Panc1 (cell line): ENCODE measurements around the gene LGR5. TPM values are rescaled to one million over a fixed set of nuclear protein-coding genes. Genes with fewer than 3 reads are reported as not detected.

Source experiments
- ATAC-seq: fragments of 200-7000 bp; cut with Tn5 transposase; 2 replicates; pipeline ENCODE4 v1.9.1; 2020; ENCODE audit warnings: mild to moderate bottlenecking, moderate library complexity
- BruUV-seq: library from RNA; stranded (reverse); fragments of 400-500 nt; replicated peaks from 2 replicates; lab custom pipeline; 2021; lab: Mats Ljungman, UMichigan
- CTCF ChIA-PET: fragments of 300-600 bp; sonication (Branson Sonifier 250); formaldehyde crosslinking; loops from one replicate; lab custom pipeline; 2022; ENCODE audit warnings: antibody characterized with exemption; lab: Charles Lee
- POLR2A ChIA-PET: fragments of 300-600 bp; sonication (Branson Sonifier 250); formaldehyde crosslinking; loops from one replicate; lab custom pipeline; 2022; ENCODE audit warnings: antibody characterized with exemption; lab: Charles Lee
- DNase-seq: peaks from one replicate; pipeline ENCODE4 v3.0.0-alpha.2; 2010; ENCODE audit warnings: low read depth, low spot score
- H3K27ac ChIP-seq: 2 replicates; pipeline ENCODE4 v1.5.1; 2011; ENCODE audit warnings: mild to moderate bottlenecking, low read length, inconsistent platforms
- H3K27me3 ChIP-seq: fragments of 200-500 bp; sonication (Bioruptor generic); 2 replicates; pipeline ENCODE4 v1.6.0; 2014; ENCODE audit warnings: low read length, inconsistent platforms; ENCODE audit not compliant: control insufficient read depth, insufficient read depth
- H3K36me3 ChIP-seq: fragments of 200-500 bp; sonication (Bioruptor generic); 2 replicates; pipeline ENCODE4 v1.5.1; 2014; ENCODE audit warnings: inconsistent platforms, mild to moderate bottlenecking, low read length, moderate library complexity; ENCODE audit not compliant: control insufficient read depth, insufficient read depth
- H3K4me1 ChIP-seq: 2 replicates; pipeline ENCODE4 v1.5.1; 2011; ENCODE audit warnings: inconsistent platforms, mild to moderate bottlenecking, low read length, moderate library complexity; ENCODE audit not compliant: control insufficient read depth, insufficient read depth
- H3K4me3 ChIP-seq, 2 experiments: 2 replicates each; pipeline ENCODE4 v1.5.1; 2011 to 2012; ENCODE audit warnings: low read depth in 2 of 2, low read length in 2 of 2, mild to moderate bottlenecking in 2 of 2, inconsistent platforms in 1 of 2, moderate library complexity in 1 of 2
- H3K9me3 ChIP-seq: fragments of 200-500 bp; sonication (Bioruptor generic); 2 replicates; pipeline ENCODE4 v1.5.1; 2014; ENCODE audit warnings: low read depth, mild to moderate bottlenecking, inconsistent platforms, low read length, moderate library complexity; ENCODE audit not compliant: control insufficient read depth, insufficient read depth
- POLR2AphosphoS5 ChIP-seq: IDR thresholded peaks from 2 replicates; pipeline ENCODE4 v1.6.1; 2012; ENCODE audit warnings: mild to moderate bottlenecking, low read depth, low read length, moderate library complexity
- REST ChIP-seq, 2 experiments: IDR thresholded peaks; 2 replicates each; pipeline ENCODE4 v1.6.1; 2011 to 2012; ENCODE audit warnings: low read depth in 2 of 2, control low read depth in 1 of 2, low read length in 1 of 2, mild to moderate bottlenecking in 1 of 2, moderate library complexity in 1 of 2; ENCODE audit not compliant: insufficient read depth in 1 of 2
- SIN3A ChIP-seq: IDR thresholded peaks from 2 replicates; pipeline ENCODE4 v1.6.1; 2012; ENCODE audit warnings: low read depth, mild to moderate bottlenecking, low read length, moderate library complexity, borderline replicate concordance; ENCODE audit not compliant: insufficient read depth
- TCF7L2 ChIP-seq: IDR thresholded peaks from 2 replicates; pipeline ENCODE4 v1.6.1; 2011; ENCODE audit warnings: mild to moderate bottlenecking, low read depth, low read length, inconsistent platforms
- in situ Hi-C: cut with HindIII; loops from 2 replicates; pipeline ENCODE4 v1.10.0; 2016; ENCODE audit warnings: low sequenced_read_pairs, low pct_unique_long_range_greater_than_20kb
- intact Hi-C: fragments of 100-400 bp; cut with micrococcal nuclease; formaldehyde crosslinking; loops from one replicate; pipeline ENCODE4 v1.10.0; 2022; ENCODE audit not compliant: unreplicated experiment
- total RNA-seq: library from RNA; stranded (reverse); gene quantifications from one replicate; pipeline ENCODE4 v1.2.1, GENCODE V29; 2021; ENCODE audit not compliant: unreplicated experiment
- TF ChIP-seq, protein P1 (sequence below): fragments of 450-650 bp; IDR thresholded peaks from 2 replicates; pipeline ENCODE4 v1.5.1; 2017; ENCODE audit warnings: mild to moderate bottlenecking

The LGR5 gene
- total RNA-seq, 1 experiment from 2014 or later: 1.9 TPM

GRCh38 chr12:71582925-71583324 is 143.3 kb downstream of the LGR5 start:
- intact Hi-C loops (no loop called here), in situ Hi-C loops (no loop called here)
- ChIA-PET POLR2A (no interaction called here), CTCF (no interaction called here)
- no peaks in the 10 kb centered on the region for H3K27me3 ChIP-seq
- BruUV-seq: no TSS peak
- no peak for ATAC-seq
- TF ChIP-seq POLR2AphosphoS5: no peak
- no peak for TF ChIP-seq REST (IDR thresholded peaks at IDR 0.05; ENCODE audit: insufficient read depth in 1 of 2, low read depth in 2 of 2, low read length in 1 of 2)
- TF ChIP-seq, protein P1, sequence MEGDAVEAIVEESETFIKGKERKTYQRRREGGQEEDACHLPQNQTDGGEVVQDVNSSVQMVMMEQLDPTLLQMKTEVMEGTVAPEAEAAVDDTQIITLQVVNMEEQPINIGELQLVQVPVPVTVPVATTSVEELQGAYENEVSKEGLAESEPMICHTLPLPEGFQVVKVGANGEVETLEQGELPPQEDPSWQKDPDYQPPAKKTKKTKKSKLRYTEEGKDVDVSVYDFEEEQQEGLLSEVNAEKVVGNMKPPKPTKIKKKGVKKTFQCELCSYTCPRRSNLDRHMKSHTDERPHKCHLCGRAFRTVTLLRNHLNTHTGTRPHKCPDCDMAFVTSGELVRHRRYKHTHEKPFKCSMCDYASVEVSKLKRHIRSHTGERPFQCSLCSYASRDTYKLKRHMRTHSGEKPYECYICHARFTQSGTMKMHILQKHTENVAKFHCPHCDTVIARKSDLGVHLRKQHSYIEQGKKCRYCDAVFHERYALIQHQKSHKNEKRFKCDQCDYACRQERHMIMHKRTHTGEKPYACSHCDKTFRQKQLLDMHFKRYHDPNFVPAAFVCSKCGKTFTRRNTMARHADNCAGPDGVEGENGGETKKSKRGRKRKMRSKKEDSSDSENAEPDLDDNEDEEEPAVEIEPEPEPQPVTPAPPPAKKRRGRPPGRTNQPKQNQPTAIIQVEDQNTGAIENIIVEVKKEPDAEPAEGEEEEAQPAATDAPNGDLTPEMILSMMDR: no peak
- TF ChIP-seq SIN3A: no peak
- no peak for TF ChIP-seq TCF7L2
- H3K27ac ChIP-seq: no peak overlapping the region
- no peaks in the 10 kb centered on the region for H3K36me3 ChIP-seq
- no peak for DNase-seq
- H3K4me1 ChIP-seq: no peaks in the 10 kb centered on the region
- no peak overlapping the region for H3K4me3 ChIP-seq
- H3K9me3 ChIP-seq: no peaks in the 10 kb centered on the region

- in situ Hi-C loops (no loop called here), intact Hi-C loops (no loop called here)
- Histone ChIP-seq H3K27ac (no peak overlapping the region), H3K27me3 (no peaks in the 10 kb centered on the region), H3K36me3 (no peaks in the 10 kb centered on the region), H3K9me3 (no peaks in the 10 kb centered on the region), H3K4me1 (no peaks in the 10 kb centered on the region), H3K4me3 (no peak overlapping the region)
- ChIA-PET POLR2A (no interaction called here), CTCF (interaction anchor here (0.5 kb wide), 1 partner anchor 33 kb away, joined by 3 read pairs; no protein-coding TSS in a partner anchor)
- ATAC-seq (no peak), DNase-seq (no peak)
- BruUV-seq: no TSS peak
- TF ChIP-seq POLR2AphosphoS5 (no peak), SIN3A (no peak), TCF7L2 (no peak), REST (IDR thresholded peaks at IDR 0.05; ENCODE audit: insufficient read depth in 1 of 2, low read depth in 2 of 2, low read length in 1 of 2) (no peak)
- TF ChIP-seq, protein P1: no peak
Measured at GRCh38 chr12:71584356-71584755, 144.8 kb downstream of the LGR5 start.
